Endometrial microvascular endothelial cells (primary cell): ENCODE results near the gene TOMM7. TPM values are rescaled to one million over a fixed set of nuclear protein-coding genes. Genes with fewer than 3 reads are reported as not detected.

Source experiments
- in situ Hi-C: cut with HindIII; loops from 2 replicates; pipeline ENCODE4 v1.10.0; 2017; ENCODE audit warnings: low sequenced_read_pairs, low pct_unique_long_range_greater_than_20kb; ENCODE audit errors: inconsistent ontology term
- total RNA-seq: library from RNA; depleted of rRNA; stranded (reverse); fragments of >200 nt; gene quantifications from one replicate; pipeline ENCODE4 v1.2.3, GENCODE V29; 2015; ENCODE audit errors: inconsistent ontology term

Gene TOMM7
- 85.8 TPM for total RNA-seq

- in situ Hi-C loops: no loop called here
Measured at GRCh38 chr7:22822486-22823141, at the start of gene TOMM7. TOMM7 (minus strand) TSS chr7:22822849; CDS start chr7:22822779, 70 bp downstream.

- in situ Hi-C loops: no loop called here
Measured at GRCh38 chr7:22872096-22872807, 49.6 kb upstream of the TOMM7 start.

DNA sequence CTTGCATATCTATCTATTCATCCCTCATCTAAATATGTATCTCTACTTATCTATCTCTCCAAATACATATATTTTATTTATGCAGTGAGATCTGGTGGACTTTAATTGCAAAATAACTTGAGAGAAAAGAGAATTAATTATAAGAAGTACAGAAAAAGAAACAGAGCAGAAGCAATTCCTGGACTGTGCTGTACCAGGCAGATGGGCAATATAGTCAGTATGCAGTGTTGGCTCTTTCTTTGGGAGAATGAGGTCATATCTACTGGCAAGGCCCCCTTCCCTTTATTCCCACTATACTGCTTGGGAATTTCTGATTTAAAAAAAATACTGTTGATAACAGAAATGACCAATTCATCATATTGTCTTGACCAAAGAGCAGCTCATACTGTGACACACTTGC lies 49.0 kb upstream of the TOMM7 start:
- in situ Hi-C loops: no loop called here

DNA sequence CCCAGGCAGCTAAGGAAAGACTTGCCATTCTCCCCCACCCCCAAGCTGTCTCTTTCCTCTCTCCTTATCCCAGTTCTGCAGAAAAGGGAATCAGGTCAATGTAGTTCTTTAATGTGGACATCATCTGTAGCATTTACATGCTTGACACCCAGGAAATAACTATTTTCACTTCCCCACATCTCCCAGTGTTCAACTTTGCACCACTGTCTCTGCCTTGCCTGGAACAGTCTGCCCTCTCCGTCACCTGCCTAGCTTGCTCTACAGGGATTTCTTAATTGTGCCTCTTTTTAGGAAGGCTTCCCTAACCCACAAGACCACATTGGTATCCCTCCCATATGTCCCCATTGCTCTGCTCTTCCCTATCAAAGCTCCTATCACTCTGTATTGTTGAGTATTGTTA lies 45.9 kb upstream of the TOMM7 start:
- in situ Hi-C loops: no loop called here

GRCh38 chr7:22867589-22867988 lies 44.9 kb upstream of the TOMM7 start:
- in situ Hi-C loops: no loop called here

- in situ Hi-C loops: no loop called here
Measured at GRCh38 chr7:22867003-22867402, 44.4 kb upstream of the TOMM7 start.

- in situ Hi-C loops: no loop called here
Measured at GRCh38 chr7:22865602-22865960, 42.9 kb upstream of the TOMM7 start.

GRCh38 chr7:22864855-22865601 lies 42.4 kb upstream of the TOMM7 start:
- in situ Hi-C loops: no loop called here

DNA sequence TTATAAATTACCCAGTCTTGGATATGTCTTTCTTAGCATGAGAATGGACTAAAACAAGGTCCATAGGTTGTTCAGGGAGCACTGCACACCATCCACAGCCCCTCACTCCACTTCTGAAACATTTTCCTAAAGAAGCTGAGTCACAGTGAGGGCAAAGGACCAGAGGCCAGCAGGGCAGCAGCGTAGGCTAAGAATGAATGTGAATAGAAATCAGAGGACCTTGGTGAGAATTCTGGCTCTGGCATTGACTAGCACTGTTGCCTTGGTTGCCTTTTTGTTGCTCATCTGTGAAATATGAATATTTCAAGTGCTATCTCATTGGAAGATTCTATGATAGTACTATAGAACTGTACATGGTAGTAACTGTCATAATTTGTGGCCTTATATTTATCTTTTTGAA lies 41.7 kb upstream of the TOMM7 start:
- in situ Hi-C loops: no loop called here

- in situ Hi-C loops: no loop called here
Measured at GRCh38 chr7:22863156-22863899, 40.7 kb upstream of the TOMM7 start.

DNA sequence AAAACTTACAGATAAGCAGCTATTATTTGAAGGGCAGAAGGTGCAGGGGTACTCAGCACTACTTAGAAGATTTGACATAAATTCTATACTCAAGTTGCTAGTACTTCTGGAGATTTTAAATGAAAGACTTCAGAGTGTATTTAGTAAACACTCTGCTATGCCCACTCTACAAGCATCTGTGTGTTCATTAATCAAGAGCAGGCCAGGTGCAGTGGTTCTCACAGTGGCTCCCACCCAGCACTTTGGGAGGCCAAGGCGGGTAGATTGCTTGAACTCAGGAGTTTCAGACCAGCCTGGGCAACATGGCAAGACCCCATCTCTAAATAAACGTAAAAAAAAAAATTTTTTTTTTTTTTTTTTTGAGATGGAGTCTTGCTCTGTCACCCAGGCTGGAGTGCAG lies 38.9 kb upstream of the TOMM7 start:
- in situ Hi-C loops: no loop called here

GRCh38 chr7:22860784-22861482 lies 38.3 kb upstream of the TOMM7 start:
- in situ Hi-C loops: no loop called here

- in situ Hi-C loops: no loop called here
Measured at GRCh38 chr7:22860337-22860736, 37.7 kb upstream of the TOMM7 start.

GRCh38 chr7:22859641-22860290 lies 37.1 kb upstream of the TOMM7 start:
- in situ Hi-C loops: no loop called here

DNA sequence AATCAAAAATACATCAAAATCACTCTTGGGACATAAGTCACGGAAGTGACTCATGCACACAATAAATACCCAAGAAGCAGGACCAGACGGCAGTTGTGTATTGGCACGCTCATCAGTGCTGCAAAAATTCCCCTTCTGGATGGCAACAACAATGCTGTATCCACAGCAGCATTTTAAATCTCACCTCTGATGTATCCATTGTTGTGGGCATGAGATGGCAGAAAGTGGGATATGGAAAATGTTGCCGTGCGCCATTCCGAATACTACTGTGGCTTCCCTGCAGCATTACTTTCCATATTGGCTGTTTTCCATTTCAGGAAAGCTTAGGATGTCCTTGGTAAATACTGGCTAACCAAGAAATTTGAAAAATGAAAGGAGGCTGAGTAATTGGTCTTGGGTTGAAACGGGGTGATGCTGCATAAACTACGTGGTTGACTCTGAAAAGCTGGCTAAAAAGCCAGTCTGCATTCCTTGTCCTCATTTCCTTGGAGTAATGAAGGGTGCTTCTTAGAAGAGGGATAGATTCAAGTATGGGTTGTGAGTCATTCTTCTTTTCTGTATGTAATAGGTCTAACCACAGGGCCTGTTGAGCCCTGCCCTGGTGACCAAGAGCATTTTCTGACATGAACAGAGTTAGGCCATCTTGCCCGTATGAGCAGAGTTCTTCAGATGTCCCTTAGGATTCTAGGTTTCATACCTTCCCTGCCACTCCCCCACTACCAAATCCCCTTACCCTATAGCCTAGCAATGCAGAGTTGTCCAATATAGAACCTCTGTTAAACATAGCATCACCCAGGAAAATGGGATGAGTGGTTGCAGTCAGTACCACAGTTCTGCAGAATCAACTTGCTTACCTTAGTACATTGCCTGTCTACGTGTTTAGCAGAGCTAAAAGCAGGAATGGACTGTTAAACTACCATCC lies 36.3 kb upstream of the TOMM7 start:
- in situ Hi-C loops: no loop called here

- in situ Hi-C loops: no loop called here
Measured at GRCh38 chr7:22858274-22858639, 35.6 kb upstream of the TOMM7 start.

- in situ Hi-C loops: no loop called here
Measured at GRCh38 chr7:22856416-22856815, 33.8 kb upstream of the TOMM7 start.

GRCh38 chr7:22855049-22855392 lies 32.4 kb upstream of the TOMM7 start:
- in situ Hi-C loops: no loop called here
